ENCODE data around the gene MARVELD3. TPM values are rescaled to one million over a fixed set of nuclear protein-coding genes. Genes with fewer than 3 reads are reported as not detected.

The MARVELD3 gene
- total RNA-seq, 1 donor from 2014 or later = 15.2 TPM

DNA sequence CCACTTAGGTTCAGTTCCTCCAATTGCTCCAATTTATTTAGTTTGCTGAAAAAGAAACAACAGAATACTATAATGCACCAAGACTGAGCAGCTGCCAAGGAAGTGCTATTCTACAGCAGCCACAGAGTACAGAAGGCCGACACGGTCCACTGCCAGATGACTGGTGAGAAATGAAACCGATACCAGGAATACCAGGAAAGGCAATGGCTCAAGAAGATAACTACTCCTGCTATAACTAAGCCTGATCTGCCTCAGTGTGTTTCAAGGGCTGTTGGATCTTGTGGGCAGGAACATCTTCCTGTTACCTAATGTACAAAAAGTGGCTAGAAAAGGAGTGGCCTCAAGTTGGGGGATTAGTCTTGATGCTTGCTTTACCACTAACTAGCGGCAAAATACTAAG lies 32.8 kb downstream of the MARVELD3 start:
- Mint-ChIP-seq H3K27ac (no peak overlapping the region), H3K4me1 (no peaks in the 10 kb centered on the region), H3K36me3 (peaks cover 40% of the 10 kb centered on the region), H3K27me3 (ENCODE audit: low read depth) (no peaks in the 10 kb centered on the region), H3K9me3 (no peaks in the 10 kb centered on the region), H3K4me3 (no peak overlapping the region)
- DNase-seq (ENCODE audit: low spot score in 2 of 2, unreplicated experiment in 2 of 2) = no peak
- TF ChIP-seq, protein P1, sequence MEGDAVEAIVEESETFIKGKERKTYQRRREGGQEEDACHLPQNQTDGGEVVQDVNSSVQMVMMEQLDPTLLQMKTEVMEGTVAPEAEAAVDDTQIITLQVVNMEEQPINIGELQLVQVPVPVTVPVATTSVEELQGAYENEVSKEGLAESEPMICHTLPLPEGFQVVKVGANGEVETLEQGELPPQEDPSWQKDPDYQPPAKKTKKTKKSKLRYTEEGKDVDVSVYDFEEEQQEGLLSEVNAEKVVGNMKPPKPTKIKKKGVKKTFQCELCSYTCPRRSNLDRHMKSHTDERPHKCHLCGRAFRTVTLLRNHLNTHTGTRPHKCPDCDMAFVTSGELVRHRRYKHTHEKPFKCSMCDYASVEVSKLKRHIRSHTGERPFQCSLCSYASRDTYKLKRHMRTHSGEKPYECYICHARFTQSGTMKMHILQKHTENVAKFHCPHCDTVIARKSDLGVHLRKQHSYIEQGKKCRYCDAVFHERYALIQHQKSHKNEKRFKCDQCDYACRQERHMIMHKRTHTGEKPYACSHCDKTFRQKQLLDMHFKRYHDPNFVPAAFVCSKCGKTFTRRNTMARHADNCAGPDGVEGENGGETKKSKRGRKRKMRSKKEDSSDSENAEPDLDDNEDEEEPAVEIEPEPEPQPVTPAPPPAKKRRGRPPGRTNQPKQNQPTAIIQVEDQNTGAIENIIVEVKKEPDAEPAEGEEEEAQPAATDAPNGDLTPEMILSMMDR (IDR thresholded peaks at IDR 0.05; ENCODE audit: unreplicated experiment) = no peak

GRCh38 chr16:71659471-71659870 lies 33.5 kb downstream of the MARVELD3 start:
- TF ChIP-seq, protein P1 (IDR thresholded peaks at IDR 0.05; ENCODE audit: unreplicated experiment) = no peak
- H3K36me3 Mint-ChIP-seq = peaks cover 45% of the 10 kb centered on the region
- no peaks in the 10 kb centered on the region for H3K4me1 Mint-ChIP-seq
- DNase-seq (ENCODE audit: low spot score in 2 of 2, unreplicated experiment in 2 of 2) = no peak
- no peaks in the 10 kb centered on the region for H3K27me3 Mint-ChIP-seq (ENCODE audit: low read depth)
- H3K4me3 Mint-ChIP-seq = no peak overlapping the region
- H3K9me3 Mint-ChIP-seq = no peaks in the 10 kb centered on the region
- H3K27ac Mint-ChIP-seq = no peak overlapping the region

DNA sequence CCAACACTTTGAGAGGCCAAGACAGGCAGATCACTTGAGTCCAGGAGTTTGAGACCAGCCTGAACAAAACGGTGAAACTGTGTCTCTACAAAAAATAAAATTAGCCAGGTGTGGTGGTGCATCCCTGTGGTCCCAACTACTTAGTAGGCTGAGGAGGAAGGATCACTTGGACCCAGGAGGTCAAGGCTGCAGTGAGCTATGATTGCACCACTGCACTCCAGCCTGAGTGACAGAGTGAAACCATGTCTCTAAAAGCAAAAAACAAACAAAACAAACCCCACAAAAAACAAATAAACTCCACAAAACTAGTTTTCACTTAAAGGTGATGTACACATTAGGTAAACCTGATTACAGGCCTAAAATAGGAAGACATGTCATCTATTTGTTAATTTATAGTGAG lies 40.3 kb downstream of the MARVELD3 start:
- no peaks in the 10 kb centered on the region for H3K27me3 Mint-ChIP-seq (ENCODE audit: low read depth)
- TF ChIP-seq, protein P1 (IDR thresholded peaks at IDR 0.05; ENCODE audit: unreplicated experiment) = no peak

GRCh38 chr16:71666928-71667707 lies 41.1 kb downstream of the MARVELD3 start:
- H3K4me1 Mint-ChIP-seq = no peaks in the 10 kb centered on the region
- no peaks in the 10 kb centered on the region for H3K27me3 Mint-ChIP-seq (ENCODE audit: low read depth)
- TF ChIP-seq, protein P1 (IDR thresholded peaks at IDR 0.05; ENCODE audit: unreplicated experiment) = no peak
- no peak for DNase-seq (ENCODE audit: low spot score in 2 of 2, unreplicated experiment in 2 of 2)
- no peak overlapping the region for H3K27ac Mint-ChIP-seq
- peaks cover 30% of the 10 kb centered on the region for H3K36me3 Mint-ChIP-seq
- no peak overlapping the region for H3K4me3 Mint-ChIP-seq
- H3K9me3 Mint-ChIP-seq = no peaks in the 10 kb centered on the region

More for the DNA sequence above, 40.3 kb downstream of the MARVELD3 start:
- peaks cover 31% of the 10 kb centered on the region for H3K36me3 Mint-ChIP-seq
- no peak overlapping the region for H3K4me3 Mint-ChIP-seq
- H3K4me1 Mint-ChIP-seq = no peaks in the 10 kb centered on the region
- H3K9me3 Mint-ChIP-seq = no peaks in the 10 kb centered on the region
- no peak for DNase-seq (ENCODE audit: low spot score in 2 of 2, unreplicated experiment in 2 of 2)
- H3K27ac Mint-ChIP-seq = no peak overlapping the region

- Mint-ChIP-seq H3K27me3 (ENCODE audit: low read depth) (no peaks in the 10 kb centered on the region), H3K36me3 (peaks cover 29% of the 10 kb centered on the region), H3K4me1 (no peaks in the 10 kb centered on the region), H3K4me3 (no peak overlapping the region), H3K9me3 (no peaks in the 10 kb centered on the region), H3K27ac (no peak overlapping the region)
- TF ChIP-seq, protein P1 (IDR thresholded peaks at IDR 0.05; ENCODE audit: unreplicated experiment) = no peak
- DNase-seq (ENCODE audit: low spot score in 2 of 2, unreplicated experiment in 2 of 2) = no peak
Measured at GRCh38 chr16:71669926-71670536, 44.0 kb downstream of the MARVELD3 start.
